ENCODE data around the gene PNN.
"Not testable (repeated sequence)": the region's sequence is repeated elsewhere in the genome, so short reads cannot be mapped to it uniquely, and the experiment has no call there.

Gene PNN

GRCh38 chr14:39181026-39181692 is 6.1 kb downstream of the PNN start:
- no peak for DNase-seq

DNA sequence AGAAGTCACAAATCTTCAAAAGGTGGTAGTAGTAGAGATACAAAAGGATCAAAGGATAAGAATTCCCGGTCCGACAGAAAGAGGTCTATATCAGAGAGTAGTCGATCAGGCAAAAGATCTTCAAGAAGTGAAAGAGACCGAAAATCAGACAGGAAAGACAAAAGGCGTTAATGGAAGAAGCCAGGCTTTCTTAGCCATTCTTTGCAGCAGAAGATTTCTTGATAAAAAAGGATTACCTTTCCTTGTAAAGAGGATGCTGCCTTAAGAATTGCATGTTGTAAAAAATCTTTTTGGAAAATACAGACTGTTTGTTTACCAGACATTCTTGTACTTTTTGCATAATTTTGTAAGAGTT is 6.6 kb downstream of the PNN start:
- DNase-seq: no peak

DNA sequence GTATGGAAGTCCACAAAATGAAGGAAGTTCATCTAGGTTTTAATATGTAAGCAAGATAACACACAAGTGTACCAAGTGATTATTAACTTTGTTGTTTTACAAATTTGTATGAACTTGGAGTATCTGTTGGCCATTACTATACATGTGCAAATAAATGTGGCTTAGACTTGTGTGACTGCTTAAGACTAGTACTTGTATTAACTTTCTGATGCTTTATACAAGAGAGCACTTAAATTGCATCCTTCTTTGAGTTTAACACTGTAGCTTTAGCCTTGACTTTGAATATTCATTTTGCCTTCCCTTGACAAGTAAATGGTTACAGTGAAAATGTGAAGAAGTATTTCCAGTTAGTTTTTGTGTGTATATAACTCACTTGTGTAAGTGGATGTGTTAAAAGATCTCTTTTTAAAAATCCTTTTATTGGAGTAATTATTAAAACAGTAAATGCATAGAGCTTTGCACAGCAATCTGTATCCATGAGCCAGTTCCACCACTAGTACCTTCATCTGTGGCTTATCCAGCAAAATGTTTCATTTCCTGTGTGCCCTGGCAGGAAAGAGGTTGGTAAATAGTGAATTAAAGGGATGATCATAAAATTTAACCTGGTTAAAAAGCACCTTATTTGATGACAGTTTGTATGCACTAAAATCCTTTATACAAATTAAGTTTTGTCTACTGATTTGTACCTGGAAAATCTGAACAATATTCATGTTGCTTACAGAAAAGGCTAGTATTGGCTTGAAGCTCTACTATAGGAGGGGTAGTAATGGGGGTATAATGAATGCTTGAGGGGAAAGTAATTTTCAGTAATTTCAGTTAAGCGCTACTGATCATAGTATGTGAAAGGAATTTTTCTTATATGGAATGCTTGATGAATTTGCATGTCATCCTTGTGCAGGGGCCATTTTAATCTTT is 8.0 kb downstream of the PNN start:
- DNase-seq: no peak

DNA sequence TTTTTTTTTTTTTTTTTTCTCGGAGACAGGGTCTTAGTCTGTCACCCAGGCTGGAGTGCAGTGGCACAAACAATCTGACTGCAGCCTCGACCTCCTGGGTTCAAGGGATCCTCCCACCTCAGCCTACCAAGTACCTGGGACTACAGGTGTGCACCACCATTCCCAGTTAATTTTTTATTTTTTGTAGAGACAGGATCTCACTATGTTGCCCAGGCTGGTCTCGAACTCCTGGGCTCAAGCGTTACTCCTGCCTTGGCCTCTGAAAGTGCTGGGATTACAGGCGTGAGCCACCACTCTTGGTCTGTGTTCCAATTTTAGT is 8.6 kb downstream of the PNN start:
- DNase-seq: not testable (repeated sequence)

GRCh38 chr14:39184628-39185255 is 9.7 kb downstream of the PNN start:
- no peak for DNase-seq

DNA sequence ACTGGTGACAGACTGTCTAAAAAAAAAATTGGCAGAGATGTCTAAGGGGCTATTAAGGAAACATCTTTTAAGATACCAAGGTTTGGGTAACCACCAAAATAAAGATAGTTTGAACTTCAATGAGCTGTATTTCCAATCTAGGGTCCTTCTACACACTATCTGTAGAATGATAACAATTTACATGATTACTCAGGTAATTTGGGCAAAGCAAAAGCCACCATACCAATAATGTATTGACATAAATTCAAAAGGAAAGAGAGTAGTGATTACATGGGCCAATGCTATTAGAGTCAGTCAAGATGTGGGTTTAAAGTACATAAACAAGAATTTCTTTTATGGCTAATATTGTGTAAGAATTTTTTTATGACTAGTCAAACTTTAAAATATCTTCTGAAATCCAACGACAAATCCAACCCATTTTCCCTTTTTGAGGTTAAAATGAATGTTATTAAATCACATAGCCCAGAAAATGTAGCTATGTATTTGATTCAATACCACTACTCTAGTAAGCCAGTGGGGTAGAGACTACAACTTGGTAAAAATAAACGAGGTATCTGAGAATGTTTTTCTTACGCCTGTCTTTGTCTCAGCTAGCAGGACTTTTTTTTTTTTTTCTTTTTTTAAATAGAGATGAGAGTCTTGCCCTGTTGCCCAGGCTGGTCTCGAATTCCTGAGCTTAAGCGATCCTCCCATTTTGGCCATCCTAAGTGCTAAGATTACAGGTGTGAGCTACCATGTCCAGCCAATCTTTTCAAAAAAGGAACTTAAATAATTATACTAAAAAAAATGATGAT is 10.4 kb downstream of the PNN start:
- DNase-seq: no peak

DNA sequence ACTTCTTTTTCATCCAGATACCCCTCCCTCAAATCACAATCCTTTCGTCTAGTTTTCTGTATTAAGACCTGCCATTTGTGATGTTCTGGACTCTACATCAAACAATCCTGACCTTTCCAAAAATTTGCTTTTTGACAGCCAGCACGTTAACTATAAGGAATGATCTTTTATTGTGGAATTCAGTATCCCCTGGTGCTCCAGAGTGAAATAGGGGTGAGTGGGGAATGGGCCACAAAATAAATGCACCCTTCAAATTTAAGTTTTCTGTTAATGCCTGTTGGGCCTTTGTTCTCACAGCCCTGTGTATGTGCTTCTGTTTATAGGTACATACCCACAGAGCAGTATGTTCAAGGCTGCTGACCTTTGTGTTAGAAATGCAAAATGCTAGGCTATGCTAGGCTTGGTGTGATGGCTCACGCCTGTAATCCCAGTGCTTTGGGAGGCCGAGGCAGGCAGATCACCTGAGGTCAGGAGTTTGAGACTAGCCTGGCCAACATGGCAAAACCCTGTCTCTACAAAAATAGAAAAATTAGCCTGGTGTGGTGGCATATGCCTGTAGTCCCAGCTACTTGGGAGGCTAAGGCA is 12.0 kb downstream of the PNN start:
- no peak for DNase-seq

GRCh38 chr14:39203659-39204606 is 28.9 kb downstream of the PNN start:
- no peak for DNase-seq

DNA sequence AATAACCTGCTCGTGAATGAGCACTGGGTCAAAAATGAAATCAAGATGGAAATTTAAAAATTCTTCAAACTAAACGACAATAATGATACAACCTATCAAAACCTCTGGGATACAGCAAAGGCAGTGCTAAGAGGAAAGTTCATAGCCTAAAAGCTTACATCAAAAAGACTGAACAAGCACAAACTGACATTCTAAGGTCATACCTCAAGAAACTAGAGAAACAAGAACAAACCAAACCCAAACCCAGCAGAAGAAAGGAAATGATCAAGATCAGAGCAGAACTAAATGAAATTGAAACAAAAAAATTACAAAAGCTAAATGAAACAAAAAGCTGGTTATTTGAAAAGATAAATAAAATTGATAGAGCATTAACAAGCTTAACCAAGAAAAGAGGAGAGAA is 32.4 kb downstream of the PNN start:
- DNase-seq: not testable (repeated sequence)

DNA sequence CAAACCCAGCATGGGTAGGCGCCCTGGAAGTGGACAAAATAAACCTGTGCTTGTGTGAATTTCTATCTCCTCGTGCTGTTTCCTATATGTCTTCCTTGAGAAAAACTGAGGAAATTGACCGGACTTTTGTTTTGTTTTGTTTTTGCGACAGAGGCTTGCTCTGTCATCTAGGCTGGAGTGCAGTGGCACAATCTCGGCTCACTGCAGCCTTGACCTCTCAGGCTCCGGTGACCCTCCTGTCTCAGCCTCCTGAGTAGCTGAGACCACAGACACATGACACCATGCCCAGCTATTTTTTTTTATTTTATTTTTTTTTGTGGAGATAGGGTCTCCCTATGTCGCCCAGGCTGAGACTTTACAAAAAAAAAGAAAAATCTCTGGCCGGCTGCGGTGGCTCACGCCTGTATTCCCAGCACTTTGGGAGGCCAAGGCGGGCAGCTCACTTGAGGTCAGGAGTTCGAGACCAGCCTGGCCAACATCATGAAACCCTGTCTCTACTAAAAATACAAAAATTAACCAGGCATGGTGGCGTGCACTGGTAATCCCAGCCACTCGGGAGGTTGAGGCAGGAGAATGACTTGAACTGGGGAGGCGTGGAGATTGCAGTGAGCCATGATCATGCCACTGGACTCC is 36.2 kb downstream of the PNN start:
- DNase-seq: no peak

DNA sequence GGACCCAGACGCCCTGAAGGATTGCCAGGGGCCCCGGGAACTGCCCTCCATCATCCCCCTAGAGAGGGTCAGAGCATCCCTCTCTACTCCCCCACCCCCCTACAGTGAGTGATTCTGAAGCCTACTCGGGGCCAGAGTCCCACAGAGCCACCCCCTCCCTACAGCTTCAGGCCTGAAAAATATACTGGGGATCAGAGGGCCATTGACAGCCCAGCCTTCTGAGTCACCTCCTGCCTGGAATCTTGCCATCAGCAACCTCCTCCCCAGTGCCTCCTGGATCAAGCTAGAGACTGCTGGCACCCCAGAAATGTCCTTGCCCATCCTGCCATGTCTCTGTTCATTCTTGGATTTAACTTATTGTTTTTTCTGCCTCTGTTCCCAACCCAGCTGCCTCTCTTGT is 37.0 kb downstream of the PNN start:
- no peak for DNase-seq

GRCh38 chr14:39212693-39213092 is 37.6 kb downstream of the PNN start:
- no peak for DNase-seq

DNA sequence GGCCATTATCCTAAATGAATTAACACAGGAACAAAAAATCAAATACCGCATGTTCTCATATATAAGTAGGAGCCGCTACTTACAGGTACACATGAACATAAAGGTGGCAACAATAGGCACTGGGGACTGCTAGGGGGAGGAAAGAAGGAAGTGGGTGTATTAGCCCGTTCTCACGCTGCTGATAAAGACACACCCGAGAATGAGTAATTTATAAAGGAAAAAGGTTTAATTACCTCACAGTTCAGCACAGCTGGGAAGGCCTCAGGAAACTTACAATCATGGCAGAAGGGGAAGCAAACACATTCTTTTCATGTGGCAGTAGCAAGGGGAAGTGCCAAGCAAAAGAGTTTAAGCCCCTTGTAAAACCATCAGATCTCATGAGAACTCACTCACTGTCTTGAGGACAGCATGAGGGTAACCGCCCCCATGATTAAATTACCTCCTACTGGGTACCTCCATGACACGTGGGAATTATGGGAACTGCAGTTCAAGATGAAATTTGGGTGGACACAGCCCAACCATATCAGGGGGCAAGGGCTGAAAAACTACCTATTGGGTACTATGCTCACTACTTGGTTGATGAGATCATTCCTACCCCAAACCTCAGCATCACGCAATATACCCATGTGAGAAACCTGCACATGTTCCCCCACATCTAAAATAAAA is 42.3 kb downstream of the PNN start:
- DNase-seq: no peak

- DNase-seq: no peak
These were observed 43.2 kb downstream of the PNN start for GRCh38 chr14:39218171-39218769.

DNA sequence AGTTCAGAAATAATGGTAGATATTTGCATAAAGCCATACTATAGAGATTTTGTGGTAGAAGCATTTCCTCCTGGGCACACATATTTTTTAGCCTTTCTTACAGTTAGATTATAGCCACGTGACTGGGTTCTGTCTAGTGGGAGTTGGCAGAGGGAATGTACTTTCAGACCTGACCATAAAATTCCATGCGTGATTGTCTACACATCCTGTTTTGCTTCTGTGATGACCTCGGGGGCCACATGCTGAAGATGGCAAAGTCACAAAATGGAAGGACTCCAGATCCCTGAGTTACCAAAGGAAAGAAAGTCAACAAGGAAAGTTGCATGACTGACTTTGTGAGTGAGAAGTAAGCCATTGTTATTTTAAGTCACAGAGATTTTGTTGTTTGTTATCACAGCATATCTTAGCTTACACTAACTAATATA is 44.0 kb downstream of the PNN start:
- DNase-seq: no peak

GRCh38 chr14:39220473-39220872 is 45.4 kb downstream of the PNN start:
- not testable (repeated sequence) for DNase-seq

DNA sequence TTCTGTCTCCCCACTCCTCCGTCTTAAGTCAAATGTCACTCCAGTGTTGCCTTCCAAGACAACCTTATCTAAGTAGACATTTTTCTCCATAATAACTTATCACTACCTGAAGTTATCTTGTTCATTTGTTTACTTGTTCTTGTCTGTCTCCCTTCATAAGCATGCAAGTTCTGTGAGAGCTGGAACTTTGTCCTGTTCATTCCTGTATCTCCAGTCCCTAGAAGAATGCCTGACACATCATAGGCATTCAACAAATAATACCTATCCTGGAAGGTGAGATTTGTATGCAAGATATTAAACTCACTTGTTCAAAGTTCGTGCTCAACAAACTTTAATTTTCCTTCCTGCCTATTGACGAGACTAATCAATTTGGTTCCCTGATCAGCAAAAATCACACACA is 53.0 kb downstream of the PNN start:
- DNase-seq: no peak

GRCh38 chr14:39228509-39229221 is 53.6 kb downstream of the PNN start:
- DNase-seq: no peak

DNA sequence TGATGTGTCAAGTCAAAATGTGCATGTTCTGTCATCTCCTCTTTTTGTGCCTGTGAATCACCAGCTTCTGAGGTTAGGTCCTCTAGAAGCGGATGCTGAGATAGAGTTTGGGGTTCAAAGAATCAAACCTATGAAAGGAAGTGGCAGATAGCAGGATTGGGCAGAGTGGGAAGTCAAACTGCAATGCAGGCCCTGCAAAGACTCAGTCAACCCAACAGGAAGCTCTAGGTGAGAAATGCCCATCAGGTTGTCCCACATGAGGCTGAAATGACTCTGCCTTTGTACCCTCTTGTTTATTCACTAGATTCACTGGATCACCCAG is 54.1 kb downstream of the PNN start:
- DNase-seq: no peak

All from NCI-H2227 treated with DMSO at 0.1 percent for 48 hours (cell line).